GM19372 (cell line): ENCODE measurements around the gene HIGD1A.

Experiments used
- ATAC-seq: cut with Tn5 transposase; IDR thresholded peaks from one replicate; pipeline ENCODE4 v1.9.1; 2021; ENCODE audit warnings: mild to moderate bottlenecking, low read depth, moderate library complexity; ENCODE audit not compliant: unreplicated experiment

HIGD1A gene

DNA sequence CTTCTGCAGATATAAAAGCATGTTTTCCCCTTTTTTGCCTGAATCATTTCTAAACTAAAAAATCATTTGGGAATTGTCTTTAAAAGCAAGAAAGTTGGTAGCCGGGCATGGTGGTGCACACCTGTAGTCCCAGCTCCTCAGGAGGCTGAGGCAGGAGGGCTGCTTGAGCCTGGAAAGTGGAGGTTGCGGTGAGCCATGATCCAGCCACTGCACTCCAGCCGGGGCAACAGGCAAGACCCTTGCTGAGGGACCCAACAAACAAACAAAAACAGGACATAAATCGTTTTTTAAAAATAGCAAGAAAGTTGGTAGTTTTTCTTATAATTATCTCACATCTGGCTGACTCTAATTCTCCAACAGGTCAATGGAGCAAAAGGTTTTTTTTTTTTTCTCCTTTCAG lies 2.5 kb downstream of the HIGD1A start:
- ATAC-seq = no peak

DNA sequence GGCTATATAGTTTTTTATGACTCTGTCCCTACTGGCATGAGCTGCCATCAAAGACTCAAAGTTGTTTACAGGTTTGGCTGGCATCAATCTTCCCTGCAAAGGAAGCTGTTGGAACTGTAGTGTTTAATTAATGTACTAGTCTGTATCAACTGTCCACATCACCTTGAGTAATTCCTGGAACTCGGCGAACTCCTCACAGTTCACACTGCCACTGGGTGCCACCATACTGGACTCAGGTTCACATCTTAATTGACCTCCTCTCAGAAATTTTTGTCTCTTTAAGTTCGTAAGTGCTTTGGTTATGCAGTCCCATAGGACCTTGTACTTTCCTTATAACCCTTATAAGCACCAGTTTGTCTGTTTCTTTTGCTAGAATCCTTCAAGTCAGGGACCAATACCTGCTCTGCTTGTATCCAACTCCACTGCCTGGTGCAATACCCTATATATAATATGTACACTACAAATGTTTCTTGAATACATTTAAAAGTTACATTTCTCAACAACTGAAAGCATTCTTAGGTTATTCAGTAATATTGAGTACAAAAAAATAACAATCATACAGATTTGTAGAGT lies 3.2 kb downstream of the HIGD1A start:
- ATAC-seq = no peak

DNA sequence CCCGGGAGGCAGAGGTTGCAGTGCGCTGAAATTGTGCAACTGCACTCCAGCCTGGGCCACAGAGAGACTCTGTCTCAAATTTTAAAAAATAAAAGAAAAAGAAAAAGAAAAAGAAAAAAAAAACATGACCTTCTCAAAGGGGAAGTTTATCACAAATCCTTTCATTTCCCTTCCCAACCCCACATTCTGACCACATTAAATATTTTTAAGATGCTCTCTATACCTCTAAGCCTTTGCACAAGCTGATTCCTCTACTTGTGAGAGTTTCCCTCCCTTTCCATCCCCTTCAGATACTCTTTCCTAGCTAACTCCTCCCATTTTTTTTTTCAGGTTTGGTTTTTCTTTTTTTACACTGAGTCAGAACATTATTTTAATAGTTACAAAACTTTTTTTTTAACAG lies 4.0 kb downstream of the HIGD1A start:
- ATAC-seq = no peak

DNA sequence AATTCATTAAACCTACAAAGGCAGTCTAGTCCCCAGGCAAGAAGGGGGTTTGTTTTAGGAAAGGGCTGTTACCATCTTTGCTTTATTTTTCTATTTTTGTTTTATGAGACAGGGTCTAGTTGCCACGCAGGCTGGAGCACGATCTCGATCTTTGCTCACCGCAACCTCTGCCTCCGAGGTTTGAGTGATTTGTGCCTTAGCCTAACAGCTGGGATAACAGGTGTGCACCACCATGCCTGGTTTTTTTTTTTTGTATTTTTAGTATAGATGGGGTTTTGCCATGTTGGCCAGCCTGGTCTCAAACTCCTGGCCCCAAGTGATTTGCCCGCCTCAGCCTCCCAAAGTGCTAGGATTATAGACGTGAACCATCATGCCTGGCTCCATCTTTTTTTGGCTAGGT lies 4.9 kb downstream of the HIGD1A start:
- ATAC-seq = no peak

DNA sequence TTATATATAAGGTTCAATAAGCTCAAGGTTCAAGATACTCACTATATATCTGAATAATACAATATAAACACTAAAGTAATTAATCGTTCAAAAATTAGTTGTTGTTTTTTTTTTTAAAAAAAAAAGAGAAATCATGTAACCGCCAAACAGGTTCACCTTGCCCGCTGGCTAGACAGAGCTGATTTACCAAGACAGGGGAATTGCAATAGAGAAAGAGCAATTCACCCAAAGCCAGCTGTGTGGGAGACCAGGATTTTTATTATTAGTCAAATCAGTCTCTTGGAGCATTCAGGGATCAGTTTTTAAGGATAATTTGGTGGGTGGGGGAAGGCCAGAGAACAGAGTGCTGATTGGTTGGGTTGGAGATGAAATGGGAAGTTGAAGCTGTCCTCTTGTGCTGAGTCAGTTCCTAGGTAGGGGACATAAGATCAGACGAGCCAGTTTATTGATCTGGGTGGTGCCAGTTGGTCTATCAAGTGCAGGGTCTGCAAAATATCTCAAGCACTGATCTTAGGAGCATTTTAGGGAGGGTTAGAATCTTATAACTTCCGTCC lies 7.9 kb downstream of the HIGD1A start:
- ATAC-seq = no peak

DNA sequence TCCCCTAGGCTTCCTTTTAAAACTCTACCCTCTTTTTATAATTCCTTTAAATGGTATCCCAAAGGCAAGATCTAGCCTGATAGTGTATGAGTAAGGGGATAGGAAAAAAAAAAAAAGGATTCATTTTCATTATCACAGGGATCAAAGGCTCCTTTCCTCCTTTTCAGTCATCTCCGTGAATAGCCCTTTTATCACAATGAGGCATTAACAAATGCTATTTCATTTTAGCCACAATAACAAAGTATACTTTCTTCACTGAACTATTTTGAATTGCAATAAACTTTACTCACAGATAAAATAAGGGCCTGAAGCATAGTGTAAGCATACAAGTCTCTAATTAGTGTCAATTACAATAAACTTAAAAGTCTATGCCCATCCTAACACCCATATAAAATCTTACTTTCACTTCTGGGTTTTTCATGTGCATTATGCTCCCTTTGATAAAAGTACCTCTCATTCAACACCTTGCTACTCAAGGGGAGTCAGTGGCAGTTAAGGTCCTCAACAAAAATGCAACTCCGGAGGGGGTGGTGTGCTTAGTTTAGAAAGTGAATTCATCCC lies 8.6 kb downstream of the HIGD1A start:
- ATAC-seq = no peak

DNA sequence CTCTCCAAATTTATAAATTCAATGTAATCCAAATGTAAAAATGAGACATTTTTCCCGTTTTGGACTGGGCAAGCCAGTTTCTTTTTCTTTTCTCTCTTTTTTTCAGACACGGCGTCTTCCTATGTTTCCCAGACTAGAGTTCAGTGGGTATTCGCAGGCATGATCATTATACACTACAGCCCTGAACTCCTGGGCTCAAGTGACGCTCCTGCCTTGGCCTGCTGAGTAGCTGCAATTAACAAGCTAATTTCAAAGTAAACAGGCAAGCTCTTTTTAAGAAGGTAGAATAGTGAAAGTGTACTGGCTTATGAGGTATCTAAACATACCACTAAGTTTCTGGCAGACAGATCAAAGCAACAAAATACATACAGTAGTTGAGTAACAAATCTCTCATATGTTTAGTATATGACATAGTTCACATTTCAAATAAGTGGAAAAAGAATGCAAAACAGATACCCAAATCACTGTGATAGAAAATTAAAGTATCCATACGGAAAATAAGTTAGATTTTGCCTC lies 13.5 kb downstream of the HIGD1A start:
- no peak for ATAC-seq

DNA sequence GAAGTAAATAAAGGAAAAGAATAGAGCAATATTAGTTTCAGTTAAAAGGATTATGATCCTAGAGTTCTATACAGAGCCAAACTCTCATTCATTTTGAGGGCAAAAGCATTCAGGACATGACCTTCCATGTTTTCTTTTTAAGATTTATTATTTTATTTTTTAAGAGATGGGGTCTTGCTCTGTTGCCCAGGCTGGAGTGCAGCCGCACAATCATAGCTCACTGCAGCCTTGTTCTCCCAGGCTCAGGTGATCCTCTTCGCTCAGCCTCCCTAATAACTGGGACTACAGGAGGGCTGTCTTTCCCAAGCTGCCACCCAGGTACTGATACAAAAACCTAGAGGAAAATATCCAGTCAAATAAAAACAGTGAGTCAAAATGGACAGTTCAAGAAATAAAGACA lies 17.7 kb downstream of the HIGD1A start:
- no peak for ATAC-seq

DNA sequence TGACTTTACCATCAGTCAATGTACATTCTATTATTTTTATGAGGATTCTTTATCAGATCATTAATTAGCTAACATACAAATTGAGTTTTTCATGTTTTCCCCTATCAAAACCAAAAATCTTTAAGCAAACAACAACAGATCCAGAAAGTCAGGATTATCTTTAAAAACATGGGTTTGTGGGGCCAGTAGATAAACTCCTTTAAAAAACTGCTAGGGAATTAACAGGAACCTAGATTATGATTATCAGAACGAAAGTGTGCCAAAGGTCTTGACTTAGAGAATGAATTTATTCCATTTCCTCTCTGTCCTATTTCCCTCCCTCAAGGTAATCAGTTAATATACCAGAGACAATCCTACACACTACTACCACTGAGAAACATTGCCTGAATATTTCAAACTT lies 18.1 kb downstream of the HIGD1A start:
- no peak for ATAC-seq

DNA sequence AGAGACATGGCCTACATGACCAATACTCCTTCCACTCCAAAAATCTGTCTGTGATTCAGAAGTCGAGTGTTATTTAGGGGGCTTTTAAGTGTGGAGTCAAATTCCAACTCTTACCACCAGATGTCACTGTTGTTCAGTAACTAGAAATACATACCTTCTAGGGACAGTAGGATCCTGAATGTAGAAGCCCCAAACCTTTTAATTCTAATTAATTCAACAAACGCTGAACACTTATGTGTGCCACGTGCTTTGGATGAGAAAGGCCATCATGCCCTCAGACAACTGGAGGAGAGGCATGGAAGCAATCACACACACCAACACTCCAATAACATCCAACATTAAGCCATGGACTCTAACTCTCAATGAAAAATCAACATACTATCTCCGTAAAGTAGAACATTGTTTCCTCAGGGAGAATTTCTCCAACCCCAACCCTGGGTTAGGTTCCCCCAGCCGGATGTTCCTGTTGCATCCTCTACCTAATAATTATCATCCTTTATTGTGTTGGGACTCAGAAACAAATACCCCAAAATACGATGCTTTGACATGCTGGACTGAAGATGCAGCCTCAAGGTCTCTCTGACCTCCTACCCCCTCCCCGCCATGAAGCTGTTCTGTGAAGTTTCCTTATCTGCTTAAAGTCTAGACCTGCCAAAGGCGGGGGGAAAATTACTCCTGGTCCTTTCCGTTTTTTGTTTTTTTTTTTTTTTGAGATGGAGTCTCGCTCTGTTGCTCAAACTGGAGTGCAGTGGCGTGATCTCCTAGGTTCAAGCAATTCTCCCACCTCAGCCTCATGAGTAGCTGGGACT lies 23.2 kb downstream of the HIGD1A start:
- ATAC-seq = no peak

DNA sequence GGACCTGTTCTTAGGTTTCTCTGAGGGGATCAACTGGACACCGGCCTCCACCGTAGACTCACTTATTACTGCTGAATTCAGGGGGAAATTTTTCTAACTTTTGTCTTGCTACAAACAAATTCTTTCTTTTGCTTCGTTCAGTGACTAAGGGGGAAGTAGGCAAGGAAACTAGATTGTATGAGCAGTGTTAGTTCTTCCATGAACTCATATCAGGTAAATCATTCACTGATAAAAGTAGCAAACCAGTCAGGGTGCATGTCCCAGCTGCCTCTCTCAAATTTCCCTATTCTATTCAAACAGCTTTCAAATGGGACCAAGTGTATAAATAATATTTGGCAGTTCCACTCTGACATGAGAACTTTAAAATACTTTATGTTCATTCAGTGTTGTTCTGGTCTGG lies 23.9 kb downstream of the HIGD1A start:
- ATAC-seq = no peak

DNA sequence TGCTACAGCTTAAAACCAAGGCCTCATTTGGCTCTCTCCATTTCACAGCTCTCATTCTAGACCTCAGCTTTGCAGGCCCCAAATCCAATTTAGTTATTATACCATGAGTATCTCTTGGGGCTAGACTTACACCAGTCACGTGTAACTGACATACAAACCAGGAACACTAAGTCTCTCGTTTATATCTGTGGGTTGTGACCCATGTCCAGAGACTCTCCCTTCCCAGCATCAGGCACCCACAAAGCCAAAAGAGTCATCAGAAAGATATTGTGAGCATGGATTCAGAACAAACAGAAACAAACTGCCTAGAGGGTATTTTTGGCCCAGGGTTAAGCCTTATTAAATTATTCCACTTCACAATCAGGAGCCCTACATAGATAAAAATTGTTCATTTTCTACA lies 25.6 kb downstream of the HIGD1A start:
- no peak for ATAC-seq

DNA sequence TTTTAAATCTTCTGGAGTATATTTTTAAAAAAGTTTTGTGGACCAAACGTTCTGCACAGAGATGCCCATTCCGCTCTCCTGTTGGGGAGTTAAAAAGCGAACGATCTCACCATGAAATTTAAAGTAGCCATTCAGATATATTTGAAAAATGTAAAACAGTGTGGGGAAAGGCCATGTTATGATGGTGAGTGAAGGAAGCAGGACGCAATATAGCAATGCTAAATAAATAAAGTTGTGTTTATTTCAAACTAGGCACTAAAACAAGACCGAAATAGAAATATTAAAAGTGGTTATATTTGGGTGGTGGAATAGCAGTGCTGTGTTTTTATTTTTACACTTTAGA lies 30.9 kb downstream of the HIGD1A start:
- ATAC-seq = peak; percentile 22

DNA sequence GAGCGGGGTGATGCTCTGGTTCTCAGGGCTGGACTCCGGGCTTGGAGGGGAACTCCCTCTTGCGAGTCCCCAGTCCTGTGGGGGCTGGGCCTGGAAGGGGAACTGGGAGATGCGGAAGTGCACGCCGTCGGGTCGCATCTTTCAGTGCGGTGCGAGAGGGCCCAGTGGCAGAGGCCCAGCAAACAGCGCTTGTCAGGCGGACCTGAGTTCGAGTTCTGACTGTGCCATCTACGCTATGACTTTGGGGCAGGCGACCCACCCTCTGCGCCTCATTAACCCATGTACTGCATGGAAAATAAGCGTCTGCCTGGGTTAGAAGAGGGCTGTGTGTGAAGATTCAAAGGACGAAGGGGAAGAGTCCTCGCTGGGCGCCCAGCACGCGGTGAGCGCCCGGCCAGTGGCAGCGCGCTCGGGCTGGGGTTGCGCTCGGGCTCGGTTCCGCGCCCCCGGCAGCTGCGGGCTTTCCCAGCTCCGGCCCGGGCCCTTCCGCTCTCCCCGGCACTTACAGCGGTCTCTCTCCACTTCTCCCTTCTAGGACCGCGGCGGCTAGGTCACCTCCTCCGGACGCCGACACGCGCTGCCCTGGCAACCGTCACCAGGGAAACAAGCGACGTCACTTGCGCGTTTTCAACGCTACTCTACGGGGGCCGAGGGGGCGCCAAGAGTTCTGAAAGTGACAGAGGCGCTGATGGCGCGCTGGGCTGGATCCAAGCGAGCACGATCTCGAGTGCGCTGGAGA lies 31.5 kb downstream of the HIGD1A start, which contains the start of gene CCDC13:
CCDC13 (minus strand) TSS at position 584 of the 739 bp plus-strand sequence. CDS start 14,908 bp downstream, outside the sequence.
- peak; percentile 99 for ATAC-seq

DNA sequence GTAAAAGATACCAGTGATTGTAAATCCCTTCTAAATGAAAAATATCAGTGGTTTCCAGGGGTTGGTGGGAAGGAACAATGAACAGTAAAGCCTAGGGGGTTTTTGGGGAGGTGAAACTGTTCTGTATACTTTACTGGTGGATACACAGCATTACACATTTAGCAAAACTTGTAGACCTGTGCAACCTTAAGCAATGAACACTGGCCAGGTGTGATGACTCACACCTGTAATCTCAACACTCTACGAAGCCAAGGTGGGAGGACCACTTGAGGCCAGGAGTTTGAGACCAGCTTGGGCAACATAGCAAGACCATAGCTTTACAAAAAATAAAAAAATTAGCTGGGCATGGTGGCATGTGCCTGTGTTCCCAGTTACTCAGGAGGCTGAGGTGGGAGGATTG lies 33.0 kb downstream of the HIGD1A start:
- ATAC-seq = no peak

DNA sequence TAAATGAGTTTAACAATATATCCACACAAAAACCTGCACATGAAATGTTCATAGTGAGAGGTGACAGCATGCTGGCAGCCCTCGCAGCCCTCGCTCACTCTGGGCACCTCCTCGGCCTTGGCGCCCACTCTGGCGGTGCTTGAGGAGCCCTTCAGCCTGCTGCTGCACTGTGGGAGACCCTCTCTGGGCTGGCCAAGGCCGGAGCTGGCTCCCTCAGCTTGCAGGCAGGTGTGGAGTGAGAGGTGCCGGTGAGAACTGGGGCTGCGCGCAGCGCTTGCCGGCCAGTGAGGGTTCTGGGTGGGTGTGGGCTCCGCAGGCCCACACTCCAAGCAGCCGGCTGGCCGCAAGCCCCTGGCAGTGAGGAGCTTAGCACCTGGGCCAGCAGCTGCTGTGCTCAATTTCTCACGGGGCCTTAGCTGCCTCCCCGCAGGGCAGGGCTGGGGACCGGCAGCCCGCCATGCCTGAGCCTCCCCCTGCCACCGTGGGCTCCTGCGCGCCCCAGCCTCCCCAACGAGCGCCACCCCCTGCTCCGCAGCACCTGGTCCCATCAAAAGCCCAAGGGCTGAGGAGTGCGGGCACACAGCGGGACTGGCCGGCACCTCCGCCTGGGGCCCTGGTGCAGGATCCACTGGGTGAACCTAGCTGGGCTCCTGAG lies 34.7 kb downstream of the HIGD1A start:
- ATAC-seq = no peak

DNA sequence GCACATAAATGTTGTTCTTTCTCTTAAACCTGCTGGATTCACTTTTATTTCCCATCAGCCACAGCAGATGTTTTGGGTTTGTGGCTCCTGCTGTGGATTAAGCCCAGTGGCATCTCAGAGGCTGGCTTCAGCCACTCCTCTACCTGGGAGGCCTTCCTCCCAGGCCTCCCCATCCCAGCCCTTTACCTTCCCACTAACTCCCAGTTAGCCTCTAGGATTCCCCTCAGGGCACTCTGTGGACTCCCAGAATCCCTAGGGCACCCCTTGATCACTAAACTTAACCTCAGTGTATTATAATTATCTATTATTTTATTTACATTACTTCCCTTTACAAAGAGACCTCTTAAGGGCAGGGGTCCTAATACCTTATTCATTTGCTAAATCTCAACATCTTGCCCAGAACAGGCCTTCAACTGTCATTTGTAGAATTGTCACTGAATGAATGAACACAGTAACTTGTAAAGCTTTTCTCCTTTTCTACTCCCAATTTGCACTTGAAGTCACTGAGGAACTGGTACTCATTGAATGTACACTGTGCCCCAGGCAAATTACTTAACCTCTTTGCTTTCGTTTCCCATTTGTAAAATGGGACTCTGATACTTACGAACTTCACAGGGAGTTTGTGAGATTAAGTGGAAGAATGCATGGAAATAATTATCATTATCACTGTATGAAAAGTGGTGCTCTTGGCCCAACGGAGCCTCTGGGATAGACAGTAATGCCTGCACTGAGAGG lies 39.6 kb downstream of the HIGD1A start:
- ATAC-seq = no peak

DNA sequence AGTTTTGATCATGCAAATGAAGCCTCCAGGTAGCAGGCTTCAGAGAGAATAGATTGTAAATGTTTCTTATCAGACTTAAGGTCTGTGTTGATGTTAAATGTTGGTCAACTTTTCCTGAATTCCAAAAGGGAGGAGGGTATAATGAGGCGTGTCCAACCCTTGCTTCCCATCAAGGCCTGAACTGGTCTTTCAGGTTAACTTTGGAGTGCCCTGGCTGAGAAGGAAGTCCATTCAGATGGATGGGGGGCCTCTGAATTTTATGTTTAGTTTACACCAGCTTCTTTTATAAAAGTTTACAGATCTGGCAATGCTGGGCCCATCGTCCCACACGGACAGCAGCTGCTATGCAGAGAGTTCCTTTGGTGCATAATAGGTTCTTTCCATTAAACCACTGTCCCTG lies 40.2 kb downstream of the HIGD1A start:
- no peak for ATAC-seq

DNA sequence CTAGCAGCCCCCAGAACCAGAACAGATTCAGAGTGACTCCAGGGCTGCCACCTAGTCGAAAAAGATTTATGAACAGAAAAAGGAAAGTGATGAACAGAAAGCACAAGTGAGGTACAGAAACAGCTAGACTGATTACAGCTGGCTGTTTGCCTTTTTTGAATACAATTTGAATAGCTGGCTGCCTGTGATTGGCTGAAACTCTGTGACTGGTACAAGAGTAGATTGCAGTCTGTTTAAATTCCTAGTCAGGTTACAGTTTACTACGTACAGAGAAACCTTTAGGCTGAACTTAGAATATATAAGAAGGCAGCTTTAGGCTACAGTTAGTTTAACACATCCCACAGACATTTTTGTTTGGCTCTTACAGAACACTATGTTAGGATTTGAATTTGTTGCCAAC lies 41.3 kb downstream of the HIGD1A start:
- no peak for ATAC-seq
